ENCODE measurements around the gene BMP3.
"Not testable (repeated sequence)": the region's sequence is repeated elsewhere in the genome, so short reads cannot be mapped to it uniquely, and the experiment has no call there.

Gene BMP3, protein sequence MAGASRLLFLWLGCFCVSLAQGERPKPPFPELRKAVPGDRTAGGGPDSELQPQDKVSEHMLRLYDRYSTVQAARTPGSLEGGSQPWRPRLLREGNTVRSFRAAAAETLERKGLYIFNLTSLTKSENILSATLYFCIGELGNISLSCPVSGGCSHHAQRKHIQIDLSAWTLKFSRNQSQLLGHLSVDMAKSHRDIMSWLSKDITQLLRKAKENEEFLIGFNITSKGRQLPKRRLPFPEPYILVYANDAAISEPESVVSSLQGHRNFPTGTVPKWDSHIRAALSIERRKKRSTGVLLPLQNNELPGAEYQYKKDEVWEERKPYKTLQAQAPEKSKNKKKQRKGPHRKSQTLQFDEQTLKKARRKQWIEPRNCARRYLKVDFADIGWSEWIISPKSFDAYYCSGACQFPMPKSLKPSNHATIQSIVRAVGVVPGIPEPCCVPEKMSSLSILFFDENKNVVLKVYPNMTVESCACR

DNA sequence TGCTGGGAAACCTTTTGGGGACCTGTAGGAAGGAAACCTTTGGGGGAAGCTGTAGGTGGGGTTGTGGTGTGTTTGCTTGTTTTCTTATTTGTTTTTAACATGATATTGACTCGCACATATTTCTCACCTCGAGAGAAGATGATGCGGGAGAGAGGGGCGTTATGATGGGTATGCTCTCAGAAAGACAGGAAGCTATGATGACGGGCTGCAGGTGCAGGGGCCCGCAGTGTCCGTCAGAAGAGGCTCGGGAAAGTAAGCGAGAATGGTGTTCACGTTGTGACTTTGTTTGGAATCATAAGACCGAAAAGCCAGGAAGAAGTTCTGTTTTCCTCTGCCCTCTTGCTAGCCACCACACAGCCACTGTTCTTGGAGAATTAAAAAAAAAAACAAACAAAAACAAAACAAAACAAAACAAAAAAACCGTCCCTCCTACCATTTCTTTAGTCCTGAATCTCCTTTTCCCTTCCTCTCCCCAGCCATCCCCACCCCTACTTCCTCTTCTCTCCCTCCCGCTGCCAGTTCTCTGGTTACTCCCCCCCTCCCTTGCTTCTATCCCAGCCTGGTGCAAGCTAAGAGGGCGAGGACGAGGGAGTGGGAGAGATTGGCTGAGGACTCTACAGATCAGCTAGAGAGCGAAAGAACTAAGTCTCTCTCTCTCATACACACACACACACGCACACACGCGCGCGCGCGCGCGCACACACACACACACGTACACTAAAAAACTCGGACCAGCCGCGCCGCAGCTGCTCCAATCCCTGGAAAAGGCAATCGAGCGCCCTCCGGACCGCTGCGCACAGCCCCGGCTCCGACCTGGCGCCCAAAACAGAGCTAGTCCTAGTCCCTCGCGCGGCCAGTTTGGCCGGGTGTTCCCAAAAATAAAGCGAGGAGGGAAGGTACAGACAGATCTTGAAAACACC lies at the start of gene BMP3:
BMP3 (plus strand) TSS at position 648 of the 920 bp plus-strand sequence. CDS start 577 bp downstream, outside the sequence.
- no peak for DNase-seq

DNA sequence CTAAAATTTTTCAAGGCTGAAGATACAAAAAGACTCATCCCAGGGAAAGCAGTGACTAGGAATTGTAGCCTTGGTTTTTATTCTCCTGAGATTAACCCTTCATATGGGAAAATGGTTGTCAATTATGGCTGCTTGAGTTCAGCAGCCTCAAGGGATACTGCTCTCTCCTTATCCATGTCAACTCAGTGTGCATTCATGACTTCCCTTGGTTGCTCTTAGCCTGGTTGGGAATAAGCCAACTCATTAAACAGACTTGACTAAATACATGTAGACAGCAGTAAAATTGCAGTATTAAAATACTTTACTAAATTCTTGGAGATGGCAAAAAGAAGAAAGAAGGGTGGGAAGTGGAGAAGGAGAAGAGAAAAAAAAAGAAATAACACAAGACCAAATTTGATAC lies 44.5 kb upstream of the BMP3 start:
- DNase-seq = no peak

DNA sequence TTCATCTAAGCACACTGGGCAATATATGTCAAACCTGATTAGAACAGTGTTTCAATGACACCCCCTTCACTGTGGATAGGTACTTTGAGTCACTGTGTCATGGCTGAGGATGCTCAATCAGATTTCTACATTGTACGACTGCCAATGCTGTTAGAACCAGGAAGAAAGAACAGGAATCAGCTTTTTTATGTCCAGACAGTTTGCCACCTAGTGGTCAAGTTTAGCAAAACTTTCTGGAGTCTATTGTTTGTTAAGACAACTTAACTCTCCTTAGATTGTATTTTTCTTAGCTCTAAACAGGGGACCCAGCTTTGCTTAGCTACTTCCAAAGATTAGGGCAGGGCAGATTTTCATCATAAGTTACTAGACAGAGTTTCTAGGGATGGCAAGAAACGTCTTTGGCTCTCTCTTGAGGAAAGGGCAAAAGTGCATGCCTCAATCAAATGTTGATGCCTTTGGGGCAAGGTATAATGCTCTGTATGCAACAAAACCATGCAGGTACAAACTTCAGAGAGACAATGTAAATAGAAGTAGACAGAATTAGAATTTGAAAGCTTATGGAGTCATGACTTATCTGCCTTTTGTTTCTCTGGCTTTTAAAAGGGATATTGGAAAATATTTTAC lies 40.5 kb upstream of the BMP3 start:
- no peak for DNase-seq

DNA sequence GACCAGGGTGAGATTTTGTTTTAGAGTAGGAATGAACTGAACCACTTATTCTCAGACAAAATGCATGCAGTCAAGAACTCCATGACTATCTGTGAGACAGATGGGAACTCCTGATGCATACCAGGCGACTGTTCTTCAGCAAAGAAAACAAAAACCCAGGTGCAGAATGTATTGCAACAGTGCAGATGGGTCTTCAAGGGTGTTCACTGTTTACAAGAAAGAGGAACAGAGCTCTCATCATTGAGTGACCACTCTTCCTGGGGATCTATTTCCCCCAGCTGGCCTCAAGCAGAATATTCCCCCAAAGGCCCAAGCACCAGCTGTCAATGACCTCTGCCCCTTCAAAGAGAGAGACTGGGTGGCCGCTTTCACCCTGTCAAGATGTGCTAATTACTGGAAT lies 39.7 kb upstream of the BMP3 start:
- DNase-seq = no peak

DNA sequence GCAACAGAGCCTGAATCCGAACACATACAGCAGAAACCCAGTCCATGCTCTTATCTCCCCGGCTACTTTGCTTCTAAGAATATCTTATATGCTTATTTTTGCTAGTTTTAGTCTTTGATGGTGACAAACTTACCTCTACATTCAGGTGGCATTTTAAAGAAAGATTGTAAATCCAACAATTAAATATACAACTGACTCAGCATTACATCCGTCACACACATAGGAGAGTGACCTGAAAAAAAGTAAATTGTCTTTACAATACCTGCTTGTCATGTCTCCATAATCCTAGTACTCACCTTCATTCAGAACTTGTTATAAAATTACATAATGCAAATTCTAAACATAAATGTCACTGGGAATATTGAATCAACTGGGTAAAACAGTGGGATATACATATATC lies 30.6 kb upstream of the BMP3 start:
- DNase-seq = no peak

DNA sequence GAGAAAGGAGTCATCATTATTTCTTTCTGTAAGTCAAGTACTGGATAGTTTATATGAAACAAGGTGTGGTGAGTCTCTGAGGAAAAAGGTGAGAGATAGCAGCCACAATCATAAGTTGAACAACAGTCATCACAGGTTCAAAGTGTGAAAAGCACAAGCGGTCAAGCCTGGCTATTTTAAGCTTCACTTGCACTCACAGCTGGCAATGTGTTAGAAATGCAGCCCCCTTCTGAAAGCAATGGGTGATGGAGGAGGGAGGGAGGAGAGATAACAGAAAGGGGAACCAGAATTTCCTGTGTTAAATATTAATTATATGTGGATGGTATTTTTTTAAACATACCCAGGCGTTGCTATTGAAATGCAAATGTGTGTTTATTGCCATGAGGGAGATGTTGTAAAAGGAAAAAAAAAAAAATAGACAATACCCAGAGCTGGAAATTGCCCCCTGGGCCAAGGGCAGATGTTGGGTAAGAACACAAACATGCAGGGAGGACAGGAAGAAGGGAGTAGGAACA lies 26.9 kb upstream of the BMP3 start:
- no peak for DNase-seq

DNA sequence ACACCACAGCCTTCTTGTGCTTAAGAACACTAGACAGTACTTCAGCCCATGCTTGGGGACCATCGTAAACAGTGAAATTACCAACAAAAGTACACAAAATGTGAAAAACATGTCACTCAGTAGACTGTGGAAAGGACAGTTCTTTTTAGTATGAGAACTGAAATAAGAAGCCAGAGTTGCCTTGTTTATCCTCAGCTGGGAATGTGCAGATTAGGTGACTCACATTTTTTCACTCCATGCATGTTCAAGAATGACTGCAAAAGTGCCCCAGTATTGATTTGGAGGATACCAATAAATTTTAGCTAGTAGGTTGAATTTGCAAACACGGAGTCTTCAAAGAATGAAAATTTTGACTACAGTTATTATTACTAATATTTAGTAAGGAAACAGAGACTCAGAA lies 23.1 kb upstream of the BMP3 start:
- DNase-seq = no peak

DNA sequence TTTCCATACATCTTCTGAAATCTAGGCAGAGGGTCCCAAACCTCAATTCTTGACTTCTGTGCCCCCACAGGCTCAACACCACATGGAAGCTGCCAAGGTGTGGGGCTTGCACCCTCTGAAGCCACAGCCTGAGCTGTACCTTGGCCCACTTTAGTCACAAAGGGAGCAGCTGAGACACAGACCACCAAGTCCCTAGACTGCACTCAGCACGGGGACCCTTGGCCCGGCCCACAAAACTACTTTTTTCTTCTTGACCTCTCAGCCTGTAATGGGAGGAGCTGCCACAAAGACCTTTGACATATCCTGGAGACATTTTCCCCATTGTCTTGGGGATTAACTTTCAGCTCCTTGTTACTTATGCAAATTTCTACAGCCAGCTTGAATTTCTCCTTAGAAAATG lies 13.9 kb upstream of the BMP3 start:
- not testable (repeated sequence) for DNase-seq

DNA sequence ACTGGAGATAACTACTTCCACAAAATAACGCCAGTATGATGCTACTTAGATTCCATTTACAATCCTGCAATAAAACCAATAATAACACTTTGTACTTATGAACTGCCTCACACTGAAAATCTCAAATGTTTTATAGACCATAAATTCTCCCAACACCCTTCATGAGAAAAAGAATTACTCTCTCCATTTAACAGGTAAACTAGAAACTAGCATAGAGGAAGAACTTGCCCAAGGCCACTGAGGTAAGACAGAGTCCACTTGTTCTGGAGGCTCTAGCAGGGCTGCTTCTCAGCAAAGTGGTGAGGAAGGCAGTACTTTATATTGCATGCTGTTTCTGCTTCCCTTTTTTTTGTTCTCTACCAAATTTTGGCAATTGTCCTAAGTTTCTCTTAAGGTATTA lies 11.5 kb upstream of the BMP3 start:
- DNase-seq = no peak

DNA sequence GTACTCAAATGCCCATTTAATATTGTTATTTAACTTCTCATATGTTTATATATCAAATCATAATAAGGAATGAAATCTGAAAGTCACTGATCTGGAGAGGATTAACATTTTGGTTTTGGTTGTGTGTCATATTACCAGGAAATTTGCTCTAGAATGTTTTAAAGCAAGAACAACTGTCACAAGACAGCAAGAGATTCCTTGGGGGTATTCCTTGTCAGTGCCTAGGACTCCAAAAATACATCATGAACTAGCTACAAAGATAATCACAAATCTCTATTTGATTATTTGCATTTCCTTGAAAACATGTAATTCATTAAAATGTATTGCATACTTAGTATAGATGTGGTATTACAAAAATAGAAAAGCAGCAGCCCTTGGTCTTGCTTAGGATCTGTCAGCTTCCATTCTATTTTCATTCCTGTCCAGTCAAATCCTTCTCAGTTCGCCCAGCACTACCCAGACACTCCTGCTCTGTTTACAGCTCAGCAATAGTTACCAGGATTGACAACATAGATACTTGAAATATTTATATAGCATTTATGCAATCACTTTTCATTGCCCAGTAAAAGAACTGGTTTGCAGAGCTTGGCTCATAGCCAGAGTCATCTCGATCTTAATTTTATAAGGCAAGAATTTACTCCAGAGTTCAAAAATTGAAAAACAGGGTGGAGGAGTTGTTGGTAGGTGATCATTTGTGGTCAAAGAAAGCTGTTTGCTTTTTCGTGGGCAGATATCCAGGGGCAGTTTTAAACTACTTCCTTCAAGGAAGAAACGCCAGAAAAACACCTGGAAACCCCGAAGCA lies 9.2 kb upstream of the BMP3 start:
- DNase-seq = no peak

DNA sequence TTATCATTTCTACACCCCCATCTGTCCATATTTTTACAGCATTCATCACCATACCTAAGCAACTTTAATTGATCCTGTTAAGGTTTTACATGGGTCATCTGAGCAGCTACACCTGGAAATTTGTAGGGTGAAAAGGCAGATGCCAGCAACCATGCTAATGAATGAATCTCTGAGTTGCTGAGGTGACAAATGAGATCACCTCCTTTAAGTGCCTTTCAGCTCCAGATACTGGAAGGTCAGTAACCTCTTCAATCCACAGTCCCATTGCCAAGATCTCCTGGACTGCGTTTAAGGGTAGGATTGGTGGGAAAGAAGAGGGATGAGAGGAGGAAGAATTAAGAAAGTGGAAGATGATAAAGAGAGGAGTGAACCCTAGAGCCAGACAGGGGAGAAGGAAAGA lies 8.5 kb upstream of the BMP3 start:
- DNase-seq = no peak

DNA sequence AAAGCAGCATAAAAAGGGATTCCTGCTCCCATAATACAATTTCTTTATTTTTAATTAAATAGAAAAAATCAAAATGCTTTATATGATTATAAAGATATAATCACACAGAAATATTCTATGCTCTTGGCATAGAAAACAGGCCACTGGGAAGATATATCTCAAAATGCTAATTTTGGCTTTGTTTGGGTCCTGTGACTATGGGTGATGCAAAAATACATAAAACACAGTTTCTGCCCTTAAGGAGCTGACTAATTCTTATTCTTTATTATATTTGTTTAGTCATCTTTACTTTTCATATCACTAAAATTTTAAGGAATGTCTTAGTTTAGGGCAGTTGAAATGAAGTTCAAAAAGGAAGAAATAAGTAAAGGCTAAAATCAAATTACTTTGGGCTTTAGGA lies 7.0 kb upstream of the BMP3 start:
- no peak for DNase-seq

DNA sequence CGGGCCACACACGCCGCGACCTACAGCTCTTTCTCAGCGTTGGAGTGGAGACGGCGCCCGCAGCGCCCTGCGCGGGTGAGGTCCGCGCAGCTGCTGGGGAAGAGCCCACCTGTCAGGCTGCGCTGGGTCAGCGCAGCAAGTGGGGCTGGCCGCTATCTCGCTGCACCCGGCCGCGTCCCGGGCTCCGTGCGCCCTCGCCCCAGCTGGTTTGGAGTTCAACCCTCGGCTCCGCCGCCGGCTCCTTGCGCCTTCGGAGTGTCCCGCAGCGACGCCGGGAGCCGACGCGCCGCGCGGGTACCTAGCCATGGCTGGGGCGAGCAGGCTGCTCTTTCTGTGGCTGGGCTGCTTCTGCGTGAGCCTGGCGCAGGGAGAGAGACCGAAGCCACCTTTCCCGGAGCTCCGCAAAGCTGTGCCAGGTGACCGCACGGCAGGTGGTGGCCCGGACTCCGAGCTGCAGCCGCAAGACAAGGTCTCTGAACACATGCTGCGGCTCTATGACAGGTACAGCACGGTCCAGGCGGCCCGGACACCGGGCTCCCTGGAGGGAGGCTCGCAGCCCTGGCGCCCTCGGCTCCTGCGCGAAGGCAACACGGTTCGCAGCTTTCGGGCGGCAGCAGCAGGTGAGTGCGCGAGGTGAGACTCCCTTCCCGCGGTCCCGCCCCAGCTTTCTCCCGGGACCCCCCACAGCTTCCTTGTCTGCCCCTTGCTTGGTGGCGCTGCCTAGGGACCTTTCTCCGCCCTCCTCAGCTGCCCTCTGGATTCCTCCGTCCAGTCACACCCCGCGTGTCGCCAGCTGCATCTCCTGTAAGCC lies 678 bp downstream of the BMP3 start:
- no peak for DNase-seq

DNA sequence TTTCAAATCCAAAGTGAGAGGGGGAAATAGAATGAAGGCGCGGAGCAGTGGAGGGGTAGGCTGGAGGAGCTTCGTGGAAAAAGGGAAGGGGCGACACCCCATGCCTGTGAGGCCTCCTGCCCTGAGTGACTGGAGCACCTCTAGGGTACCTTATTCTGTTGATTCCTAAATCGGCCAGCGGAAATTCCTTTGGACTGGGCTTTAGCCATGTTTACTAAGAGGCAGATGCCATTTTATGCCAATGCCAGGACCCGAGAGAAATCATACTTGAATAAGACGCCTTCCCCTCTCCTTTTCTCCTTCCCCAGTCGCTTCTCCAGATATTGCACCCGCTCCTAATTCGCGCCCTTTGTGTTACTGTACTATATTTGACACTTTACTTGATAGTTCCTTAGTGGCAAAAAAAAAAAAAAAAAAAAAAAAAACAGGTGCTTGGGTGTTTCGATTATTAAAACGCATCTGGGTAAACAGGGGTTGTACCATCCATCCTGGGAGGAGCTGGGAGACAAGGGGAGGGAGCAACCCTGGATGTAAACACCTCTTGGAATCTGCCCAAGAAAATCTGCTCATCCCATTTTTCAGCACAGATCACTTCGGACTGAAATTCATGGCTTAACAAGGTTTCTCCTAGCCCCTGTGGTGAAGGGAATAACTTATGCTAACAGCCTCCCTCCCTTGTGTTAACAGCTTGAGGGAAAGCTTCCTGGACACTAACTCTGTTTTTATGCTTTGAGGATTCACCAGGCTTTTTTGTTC lies 1.5 kb downstream of the BMP3 start:
- DNase-seq = no peak

DNA sequence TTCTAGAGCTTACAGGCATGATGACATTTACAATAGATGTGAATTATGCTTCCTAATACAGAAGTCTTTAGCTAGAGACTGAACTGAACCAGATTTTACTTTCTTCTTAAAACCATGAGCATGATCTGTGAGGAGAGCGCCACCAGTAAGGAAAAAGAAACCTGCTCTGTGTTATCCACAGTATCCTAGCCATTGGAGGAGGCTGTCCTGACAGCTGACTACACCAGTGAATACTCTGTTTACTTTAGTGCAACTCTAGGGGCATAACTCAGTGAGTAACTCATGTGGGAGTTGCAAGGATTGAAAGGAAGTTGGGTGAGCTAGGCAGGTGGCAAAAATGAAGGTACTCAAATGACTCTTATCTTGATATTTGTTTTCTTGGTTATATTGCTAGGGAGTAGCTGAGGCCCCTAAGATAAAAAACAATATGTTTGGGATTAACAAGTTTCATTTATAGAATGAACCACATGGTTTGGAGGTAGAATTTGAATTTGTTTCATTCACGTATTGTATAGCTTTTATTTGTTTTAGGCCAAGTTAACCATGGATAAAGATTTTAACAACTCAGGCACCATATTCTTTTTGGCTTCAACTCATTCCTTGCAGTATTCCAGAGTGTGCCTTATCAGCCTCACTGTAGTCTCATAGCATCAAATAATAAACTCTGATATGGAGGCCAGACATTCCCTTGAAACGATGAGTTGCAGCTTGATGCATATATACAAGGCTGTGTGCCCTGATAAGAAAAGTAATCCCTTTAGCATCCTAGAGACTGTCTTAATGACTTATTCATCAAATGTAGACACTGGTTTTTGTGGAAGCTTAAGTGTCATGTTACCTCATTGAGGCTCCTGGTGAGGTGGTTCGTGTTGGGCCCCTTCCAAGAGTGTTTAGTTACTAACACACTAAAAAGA lies 2.5 kb downstream of the BMP3 start:
- DNase-seq = no peak

DNA sequence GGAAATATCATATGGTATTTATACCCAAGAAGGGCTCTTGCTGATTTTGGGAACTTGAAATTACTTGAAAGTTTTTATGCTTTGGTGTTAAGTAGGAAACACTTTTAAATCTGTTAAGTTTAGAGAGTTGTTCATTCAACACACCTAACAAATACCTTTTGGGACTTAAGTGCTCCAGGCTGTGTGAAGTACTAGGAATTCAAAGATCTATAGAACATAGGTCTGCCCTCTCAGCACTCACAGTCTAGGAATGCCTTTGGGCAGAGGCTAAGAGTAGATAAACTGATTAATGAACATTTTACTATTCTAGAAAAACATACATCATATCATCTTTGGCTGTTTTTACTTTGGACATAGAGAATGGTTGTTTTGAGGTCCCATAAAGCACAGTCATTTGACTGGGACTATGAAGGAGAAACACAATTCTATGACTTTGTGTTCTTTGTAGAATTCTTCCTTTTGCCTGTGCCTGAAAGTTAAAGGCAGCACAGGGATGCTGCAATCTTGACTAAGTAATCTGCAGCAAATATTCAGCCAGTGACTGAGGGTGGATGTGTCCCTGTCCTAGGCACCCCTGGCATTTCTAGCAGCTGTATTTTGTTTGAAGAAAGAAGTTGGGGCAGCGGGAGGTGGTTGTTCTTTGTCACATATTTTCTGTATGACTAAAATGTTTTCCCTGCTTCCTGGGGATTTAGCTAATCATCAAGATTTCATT lies 8.3 kb downstream of the BMP3 start:
- no peak for DNase-seq

DNA sequence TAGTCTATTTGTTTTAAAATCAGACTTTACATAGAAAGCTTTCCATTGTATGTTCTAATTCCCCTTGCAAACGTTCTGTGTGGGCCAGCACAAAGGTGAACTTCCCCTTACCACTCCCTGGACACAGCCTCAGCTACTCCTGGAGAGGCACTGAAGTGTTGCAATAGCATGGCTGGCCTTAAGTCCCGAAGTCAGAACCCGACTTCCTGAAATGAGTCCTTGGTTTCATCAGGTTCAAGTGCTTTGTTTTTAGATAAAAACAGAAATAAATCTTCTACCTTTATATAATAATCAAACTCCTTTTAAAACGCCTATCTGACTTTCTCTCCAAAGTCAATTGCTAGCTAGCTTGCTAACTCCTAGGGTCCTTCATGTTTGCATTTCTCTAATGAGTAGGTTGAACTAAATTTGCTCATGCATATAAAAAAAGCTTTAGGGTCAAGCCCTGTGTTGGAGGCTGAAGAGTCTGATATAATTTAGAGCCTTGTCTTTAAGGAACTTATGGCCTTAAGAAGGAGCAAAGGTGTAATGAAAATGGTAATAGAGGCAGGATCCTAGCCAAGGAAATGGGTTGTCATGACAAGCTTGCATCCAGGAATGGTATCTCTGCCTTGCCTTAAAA lies 9.0 kb downstream of the BMP3 start:
- DNase-seq = no peak

DNA sequence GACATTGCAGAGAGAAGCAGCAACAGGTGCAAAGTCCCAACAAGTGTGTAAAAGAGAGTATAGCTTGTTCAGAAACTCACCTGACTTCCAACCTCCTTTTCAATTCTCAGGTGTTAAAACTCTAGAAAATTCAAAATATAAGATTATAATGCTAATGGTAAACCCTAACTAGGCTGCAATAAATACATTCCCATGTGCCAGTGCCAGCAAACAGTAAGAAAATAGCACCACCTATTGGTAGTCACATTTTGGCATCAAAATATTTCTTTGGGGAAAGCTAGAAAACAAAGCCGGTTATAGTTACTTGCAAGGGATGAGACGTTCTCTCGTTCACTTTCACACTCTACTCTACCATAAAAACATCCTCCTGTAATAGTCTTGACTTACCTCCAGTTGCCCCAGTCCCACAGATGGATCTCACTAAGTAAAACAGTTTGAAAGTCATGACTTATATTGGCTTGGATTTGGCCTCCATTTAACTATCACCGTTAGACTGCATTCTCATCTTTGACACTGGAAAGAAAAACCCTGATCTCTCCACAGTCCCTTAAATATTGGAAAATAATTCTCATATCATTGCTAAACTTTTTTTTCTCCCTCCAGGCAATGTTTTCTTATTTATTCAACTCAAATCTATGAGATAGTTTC lies 9.6 kb downstream of the BMP3 start:
- no peak for DNase-seq
